GM18517 (cell line): ENCODE data around the gene CUX1.
"Not testable (repeated sequence)": the region's sequence is repeated elsewhere in the genome, so short reads cannot be mapped to it uniquely, and the experiment has no call there.

Experiments used
- ATAC-seq: cut with Tn5 transposase; IDR thresholded peaks from one replicate; pipeline ENCODE4 v1.9.1; 2021; ENCODE audit warnings: mild to moderate bottlenecking, moderate library complexity; ENCODE audit not compliant: unreplicated experiment

The CUX1 gene

GRCh38 chr7:101868191-101868950 is 50.9 kb downstream of the CUX1 start:
- no peak for ATAC-seq

- no peak for ATAC-seq
These were observed 51.8 kb downstream of the CUX1 start for GRCh38 chr7:101869026-101869900.

- no peak for ATAC-seq
These were observed 52.5 kb downstream of the CUX1 start for GRCh38 chr7:101869901-101870290.

- no peak for ATAC-seq
These were observed 53.1 kb downstream of the CUX1 start for GRCh38 chr7:101870361-101871062.

- no peak for ATAC-seq
These were observed 53.9 kb downstream of the CUX1 start for GRCh38 chr7:101871351-101871750.

GRCh38 chr7:101874028-101874427 is 56.6 kb downstream of the CUX1 start:
- no peak for ATAC-seq

- no peak for ATAC-seq
These were observed 57.9 kb downstream of the CUX1 start for GRCh38 chr7:101875283-101875846.

- ATAC-seq: no peak
These were observed 60.6 kb downstream of the CUX1 start for GRCh38 chr7:101877882-101878591.

GRCh38 chr7:101878938-101879337 is 61.5 kb downstream of the CUX1 start:
- no peak for ATAC-seq

GRCh38 chr7:101879565-101879964 is 62.1 kb downstream of the CUX1 start:
- ATAC-seq: no peak

- no peak for ATAC-seq
These were observed 63.0 kb downstream of the CUX1 start for GRCh38 chr7:101880282-101881054.

GRCh38 chr7:101882005-101882421 is 64.6 kb downstream of the CUX1 start:
- ATAC-seq: no peak

- no peak for ATAC-seq
These were observed 65.5 kb downstream of the CUX1 start for GRCh38 chr7:101882595-101883564.

GRCh38 chr7:101884671-101885596 is 67.5 kb downstream of the CUX1 start:
- no peak for ATAC-seq

- no peak for ATAC-seq
These were observed 68.2 kb downstream of the CUX1 start for GRCh38 chr7:101885597-101885955.

GRCh38 chr7:101887352-101887751 is 69.9 kb downstream of the CUX1 start:
- not testable (repeated sequence) for ATAC-seq

- ATAC-seq: not testable (repeated sequence)
These were observed 71.1 kb downstream of the CUX1 start for GRCh38 chr7:101888564-101888963.
